NK-92 (cell line): ENCODE data around the gene MIP.
"Not testable (repeated sequence)": the region's sequence is repeated elsewhere in the genome, so short reads cannot be mapped to it uniquely, and the experiment has no call there.

Source experiments
- DNase-seq: peaks from one replicate; lab custom pipeline; 2025; ENCODE audit not compliant: unreplicated experiment; lab: John Stamatoyannopoulos, UW

MIP gene

DNA sequence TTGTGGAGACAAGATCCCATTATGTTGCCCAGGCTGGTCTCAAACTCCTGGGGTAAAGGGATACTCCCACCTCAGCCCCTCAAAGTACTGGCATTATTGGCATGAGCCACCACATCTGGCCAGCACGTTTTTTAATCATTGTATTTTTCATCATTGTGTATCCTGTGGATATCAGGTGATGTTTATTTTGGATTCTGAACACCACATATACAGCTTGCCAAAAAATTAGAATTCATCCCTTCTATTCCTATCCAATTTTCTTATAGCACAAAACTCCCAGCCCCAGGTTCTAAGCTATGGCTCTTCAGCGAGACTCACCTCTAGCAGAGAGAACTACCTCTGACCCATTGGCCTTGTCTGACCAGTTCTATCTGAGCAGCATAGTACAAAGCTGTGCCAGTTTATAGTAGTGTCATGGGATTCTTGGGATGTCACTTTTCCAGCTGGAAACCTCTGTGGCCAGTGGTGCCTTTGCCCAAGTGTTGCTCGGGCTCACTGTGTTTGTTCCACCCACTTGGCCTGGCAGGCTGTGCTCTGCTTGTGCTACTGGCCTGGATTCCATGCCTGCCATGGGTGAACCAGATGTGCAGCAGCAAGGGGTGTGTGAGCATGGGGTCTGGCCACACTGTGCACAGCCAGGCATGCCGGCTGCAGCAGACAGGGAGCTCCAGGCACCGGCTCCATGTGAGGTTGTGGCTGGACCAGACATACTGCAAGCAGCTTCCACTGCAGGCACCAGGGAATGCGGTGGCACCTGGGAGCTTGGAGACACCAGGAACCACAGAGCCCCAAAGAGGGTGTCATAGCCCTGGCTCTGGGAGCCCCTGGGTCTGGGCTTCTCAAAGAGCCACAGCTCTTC is 42.4 kb downstream of the MIP start:
- DNase-seq, result no peak

- no peak for DNase-seq
Measured at GRCh38 chr12:56410768-56411167, 43.7 kb downstream of the MIP start.

DNA sequence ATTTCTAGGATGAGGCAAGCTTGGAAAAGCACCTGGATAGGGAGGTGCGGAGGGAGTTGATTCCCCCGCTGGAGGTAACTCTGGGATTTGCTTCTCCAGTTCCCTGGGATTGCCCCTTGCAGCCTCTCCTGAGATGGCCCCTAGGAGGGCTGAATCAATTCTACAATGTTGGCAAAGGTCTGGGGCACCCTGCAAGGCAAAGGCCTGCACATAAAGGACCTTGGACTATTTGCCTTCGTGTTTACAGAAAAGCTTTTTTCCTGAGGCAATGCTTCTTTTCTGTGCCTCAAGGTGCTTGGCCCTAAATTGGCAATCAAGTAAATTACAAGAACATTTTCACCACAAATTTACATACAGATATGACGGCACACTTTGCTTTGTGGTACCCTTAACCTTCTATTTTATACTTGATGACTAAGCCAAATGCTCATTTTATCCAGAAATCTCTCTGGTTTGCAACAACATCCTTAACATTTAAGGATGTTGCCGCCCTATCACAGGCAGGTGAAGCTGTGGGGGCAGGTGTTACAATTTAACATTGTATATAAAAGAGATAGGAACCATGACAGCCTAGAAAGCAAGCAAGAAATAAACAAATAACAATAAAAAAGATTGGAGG is 45.5 kb downstream of the MIP start:
- no peak for DNase-seq

- not testable (repeated sequence) for DNase-seq
Measured at GRCh38 chr12:56404227-56404626, 50.2 kb downstream of the MIP start.

- not testable (repeated sequence) for DNase-seq
Measured at GRCh38 chr12:56401612-56402011, 52.8 kb downstream of the MIP start.

DNA sequence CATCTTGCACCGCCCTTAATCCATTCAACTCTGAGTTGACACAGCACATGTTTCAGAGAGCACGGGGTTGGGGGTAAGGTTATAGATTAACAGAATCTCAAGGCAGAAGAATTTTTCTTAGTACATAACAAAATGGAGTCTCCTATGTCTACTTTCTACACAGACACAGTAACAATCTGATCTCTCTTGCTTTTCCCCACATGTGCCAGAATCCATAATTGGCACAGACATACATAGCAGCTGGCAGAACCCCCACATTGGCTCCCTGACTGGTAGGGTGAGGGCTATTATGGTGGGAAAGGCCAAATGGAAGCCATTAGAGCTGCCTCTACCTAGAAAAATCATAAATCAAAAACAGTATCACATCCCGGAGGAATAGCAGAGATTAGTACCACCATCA is 53.3 kb downstream of the MIP start:
- DNase-seq, result not testable (repeated sequence)
